ENCODE results near the gene MRAP2. TPM values are rescaled to one million over a fixed set of nuclear protein-coding genes. Genes with fewer than 3 reads are reported as not detected.
"Not testable (repeated sequence)": the region's sequence is repeated elsewhere in the genome, so short reads cannot be mapped to it uniquely, and the experiment has no call there.

MRAP2 gene
- total RNA-seq, 1 donor = not detected

DNA sequence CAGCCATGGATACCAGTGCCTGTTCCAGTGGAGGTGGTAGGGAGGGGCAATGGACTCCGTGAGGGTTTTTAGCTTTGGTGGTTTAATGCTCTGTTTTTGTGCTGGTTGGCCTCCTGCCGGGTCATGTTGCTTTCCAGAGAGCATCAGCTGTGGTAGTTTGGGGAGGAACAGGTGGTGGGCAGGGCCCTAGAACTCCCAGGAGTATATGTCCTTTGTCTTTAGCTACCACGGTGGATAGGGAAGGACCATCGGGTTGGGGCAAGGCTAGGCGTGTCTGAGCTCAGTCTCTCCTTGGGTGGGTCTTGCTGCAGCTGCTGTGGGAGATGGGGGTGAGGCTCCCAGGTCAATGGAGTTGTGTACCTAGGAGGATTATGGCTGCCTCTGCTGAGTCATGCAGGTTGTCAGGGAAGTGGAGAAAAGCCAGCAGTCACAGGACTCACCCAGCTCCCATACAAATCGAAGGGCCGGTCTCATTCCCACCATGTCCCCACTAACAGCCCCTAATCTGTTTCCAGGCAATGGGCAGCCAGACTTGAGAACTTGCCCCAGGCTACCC lies 38.9 kb downstream of the MRAP2 start:
- TF ChIP-seq, protein P1, sequence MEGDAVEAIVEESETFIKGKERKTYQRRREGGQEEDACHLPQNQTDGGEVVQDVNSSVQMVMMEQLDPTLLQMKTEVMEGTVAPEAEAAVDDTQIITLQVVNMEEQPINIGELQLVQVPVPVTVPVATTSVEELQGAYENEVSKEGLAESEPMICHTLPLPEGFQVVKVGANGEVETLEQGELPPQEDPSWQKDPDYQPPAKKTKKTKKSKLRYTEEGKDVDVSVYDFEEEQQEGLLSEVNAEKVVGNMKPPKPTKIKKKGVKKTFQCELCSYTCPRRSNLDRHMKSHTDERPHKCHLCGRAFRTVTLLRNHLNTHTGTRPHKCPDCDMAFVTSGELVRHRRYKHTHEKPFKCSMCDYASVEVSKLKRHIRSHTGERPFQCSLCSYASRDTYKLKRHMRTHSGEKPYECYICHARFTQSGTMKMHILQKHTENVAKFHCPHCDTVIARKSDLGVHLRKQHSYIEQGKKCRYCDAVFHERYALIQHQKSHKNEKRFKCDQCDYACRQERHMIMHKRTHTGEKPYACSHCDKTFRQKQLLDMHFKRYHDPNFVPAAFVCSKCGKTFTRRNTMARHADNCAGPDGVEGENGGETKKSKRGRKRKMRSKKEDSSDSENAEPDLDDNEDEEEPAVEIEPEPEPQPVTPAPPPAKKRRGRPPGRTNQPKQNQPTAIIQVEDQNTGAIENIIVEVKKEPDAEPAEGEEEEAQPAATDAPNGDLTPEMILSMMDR (IDR thresholded peaks at IDR 0.05; ENCODE audit: insufficient read depth, low read depth, low read length) = no peak
- DNase-seq (ENCODE audit: low read depth) = no peak
- no peak overlapping the region for H3K4me3 ChIP-seq (ENCODE audit: low read depth, low read length)

DNA sequence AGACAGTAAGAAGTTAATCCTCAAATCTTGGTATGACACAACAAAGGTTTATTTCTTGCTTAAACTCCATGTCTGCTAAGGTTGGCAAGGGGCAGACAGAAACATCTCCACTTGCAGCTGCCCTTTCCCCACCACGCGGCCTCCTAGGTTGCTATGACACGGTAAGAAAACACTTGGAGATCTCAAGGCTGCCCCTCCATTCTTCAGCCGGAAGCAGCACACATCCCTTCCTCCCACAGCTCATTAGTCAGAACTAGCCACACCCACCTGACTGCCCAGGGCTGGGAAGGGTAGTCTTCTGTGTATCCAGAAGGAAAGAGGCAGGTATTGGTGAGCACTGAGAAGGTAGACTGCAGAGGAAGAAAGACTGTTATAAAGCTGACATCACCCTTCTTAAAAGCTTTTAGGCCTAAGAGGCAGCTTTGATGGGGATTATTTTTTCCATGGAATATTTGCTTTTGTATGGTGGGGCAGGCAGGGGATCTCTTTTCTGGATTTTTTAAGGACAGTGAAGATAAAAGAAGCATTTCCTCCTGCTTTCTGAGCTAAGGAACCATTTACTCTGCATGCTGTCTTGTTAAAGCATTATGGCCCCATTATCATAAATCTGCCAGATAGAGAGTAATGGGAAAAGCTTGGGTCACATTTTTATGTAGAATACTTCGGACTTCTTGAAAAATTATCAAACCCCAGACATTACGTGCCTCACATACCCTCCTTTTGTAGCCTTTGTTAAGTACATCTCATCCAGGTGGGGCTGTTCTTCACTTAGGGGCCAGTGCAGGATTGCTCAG lies 41.6 kb downstream of the MRAP2 start:
- H3K4me3 ChIP-seq (ENCODE audit: low read depth, low read length) = no peak overlapping the region
- DNase-seq (ENCODE audit: low read depth) = peak; percentile 17
- TF ChIP-seq, protein P1 (IDR thresholded peaks at IDR 0.05; ENCODE audit: insufficient read depth, low read depth, low read length) = no peak

DNA sequence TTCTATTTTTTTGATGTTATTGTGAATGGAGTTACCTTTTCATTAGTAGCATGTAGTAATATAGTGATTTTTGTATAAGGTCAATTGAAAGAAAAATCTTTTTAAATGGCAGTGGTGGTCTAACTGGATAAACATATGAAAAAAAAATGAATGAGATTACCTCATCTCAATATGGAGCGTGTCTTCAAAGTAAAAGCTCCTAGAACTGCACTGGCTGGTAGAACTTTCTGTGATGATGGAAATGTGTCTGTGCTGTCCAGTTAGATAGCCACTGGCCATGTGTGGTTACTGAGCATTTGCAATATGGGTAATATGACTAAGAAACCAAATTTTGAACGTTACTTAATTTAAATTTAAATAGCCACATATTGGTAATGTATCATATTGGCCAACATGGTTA lies 44.1 kb downstream of the MRAP2 start:
- DNase-seq (ENCODE audit: low read depth) = no peak
- TF ChIP-seq, protein P1 (IDR thresholded peaks at IDR 0.05; ENCODE audit: insufficient read depth, low read depth, low read length) = no peak
- H3K4me3 ChIP-seq (ENCODE audit: low read depth, low read length) = no peak overlapping the region

DNA sequence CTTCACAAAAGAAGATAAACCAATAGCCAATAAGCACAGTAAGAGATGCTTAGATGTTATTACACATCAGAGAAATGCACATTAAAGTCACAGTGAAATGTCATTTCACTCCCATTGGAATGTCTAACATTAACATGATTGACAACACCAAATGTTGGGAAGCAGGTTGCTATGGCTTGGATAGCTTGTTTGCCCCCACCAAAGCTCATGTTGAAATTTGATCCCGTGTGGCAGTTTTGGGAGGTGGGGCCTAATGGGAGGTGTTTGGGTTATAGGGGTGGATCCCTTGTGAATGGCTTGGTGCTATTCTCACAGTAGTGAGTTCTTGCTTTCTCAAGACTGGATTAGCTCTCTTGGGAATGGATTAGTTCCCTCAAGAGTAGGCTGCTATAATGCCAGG lies 44.8 kb downstream of the MRAP2 start:
- no peak for DNase-seq (ENCODE audit: low read depth)
- TF ChIP-seq, protein P1 (IDR thresholded peaks at IDR 0.05; ENCODE audit: insufficient read depth, low read depth, low read length) = no peak
- no peak overlapping the region for H3K4me3 ChIP-seq (ENCODE audit: low read depth, low read length)

DNA sequence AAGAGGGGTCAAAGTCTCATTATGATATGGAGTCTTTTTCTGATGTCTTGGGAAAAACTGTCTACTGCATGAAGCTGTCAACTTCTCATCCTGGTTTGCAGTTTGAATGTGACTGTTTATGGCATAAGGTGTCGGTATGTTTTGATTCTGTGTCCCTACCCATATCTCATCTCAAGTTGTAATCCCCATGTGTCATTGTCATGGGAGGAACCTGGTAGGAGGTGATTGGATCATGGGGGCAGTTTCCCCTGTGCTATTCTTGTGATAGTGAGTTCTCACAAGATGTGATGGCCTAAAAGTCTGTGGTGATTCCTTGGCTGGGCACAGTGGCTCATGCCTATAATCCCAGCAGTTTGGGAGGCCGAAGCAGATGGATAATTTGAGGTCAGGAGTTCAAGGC lies 47.6 kb downstream of the MRAP2 start:
- no peak overlapping the region for H3K4me3 ChIP-seq (ENCODE audit: low read depth, low read length)
- TF ChIP-seq, protein P1 (IDR thresholded peaks at IDR 0.05; ENCODE audit: insufficient read depth, low read depth, low read length) = no peak
- DNase-seq (ENCODE audit: low read depth) = no peak

DNA sequence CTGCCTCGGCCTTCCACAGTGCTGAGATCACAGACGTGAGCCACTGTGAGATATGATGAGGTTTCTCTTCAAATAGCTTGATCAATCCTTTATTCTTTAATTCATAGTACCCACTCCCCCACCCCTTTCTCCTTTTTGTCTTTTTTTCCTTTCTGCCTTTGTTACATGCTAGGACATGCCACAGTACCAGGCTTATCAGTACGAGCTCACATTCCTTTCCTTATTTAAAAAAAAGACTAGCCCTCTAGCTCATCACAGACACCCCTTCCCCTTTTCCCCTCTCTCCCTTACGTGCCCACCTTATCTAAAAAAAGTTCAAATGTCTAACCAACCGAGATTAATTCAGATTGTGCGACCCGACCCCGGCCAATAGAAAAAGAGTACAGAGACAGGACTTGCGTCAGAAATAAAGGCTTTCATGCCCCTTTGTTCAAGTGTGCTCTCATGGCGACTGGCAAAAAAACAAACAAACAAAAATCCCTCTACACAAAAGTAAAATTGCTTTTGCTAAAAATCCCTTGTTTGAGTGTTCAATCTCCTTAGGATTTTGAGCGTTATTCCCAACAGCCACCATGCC lies 49.2 kb downstream of the MRAP2 start:
- TF ChIP-seq, protein P1 (IDR thresholded peaks at IDR 0.05; ENCODE audit: insufficient read depth, low read depth, low read length) = no peak
- H3K4me3 ChIP-seq (ENCODE audit: low read depth, low read length) = no peak overlapping the region
- peak; percentile 3 for DNase-seq (ENCODE audit: low read depth)

DNA sequence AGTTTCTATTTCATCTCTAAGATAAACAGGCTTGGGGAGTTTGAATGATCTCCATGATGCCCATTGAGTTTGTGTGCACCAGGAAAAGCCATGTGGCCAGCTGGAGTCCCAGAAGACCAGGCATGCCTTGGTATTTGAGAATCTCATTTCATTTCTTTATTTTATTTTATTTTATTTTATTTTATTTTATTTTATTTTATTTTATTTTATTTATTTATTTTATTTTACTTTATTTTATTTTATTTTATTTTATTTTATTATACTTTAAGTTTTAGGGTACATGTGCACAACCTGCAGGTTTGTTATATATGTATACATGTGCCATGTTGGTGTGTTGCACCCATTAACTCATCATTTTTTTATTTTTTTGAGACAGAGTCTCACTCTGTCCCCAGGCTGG lies 51.1 kb downstream of the MRAP2 start:
- not testable (repeated sequence) for H3K4me3 ChIP-seq (ENCODE audit: low read depth, low read length); DNase-seq (ENCODE audit: low read depth)

All from fibroblast of villous mesenchyme (primary cell).